ENCODE data around the gene LRRC53. TPM values are rescaled to one million over a fixed set of nuclear protein-coding genes. Genes with fewer than 3 reads are reported as not detected.

The LRRC53 gene
- total RNA-seq, 6 experiments from 2014 or later: not detected

DNA sequence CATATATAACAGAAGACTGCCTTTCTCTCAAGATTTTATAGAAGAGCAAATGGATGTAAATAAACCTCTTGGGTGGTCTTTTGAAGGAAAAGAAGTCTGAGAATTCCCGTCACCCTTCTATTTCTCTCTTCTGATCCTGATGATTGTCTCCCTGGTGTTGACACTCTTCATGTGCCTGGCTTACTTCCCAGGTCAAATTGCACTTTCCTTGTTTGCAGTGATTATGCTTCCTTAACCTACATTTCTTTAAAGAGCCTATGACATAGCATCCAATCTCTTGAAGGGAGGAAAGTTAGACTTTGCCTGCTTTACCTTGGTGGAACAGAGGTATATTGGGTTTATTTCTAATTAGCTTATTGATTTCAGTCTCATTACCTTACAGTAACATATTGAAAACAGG lies 80.1 kb downstream of the LRRC53 start:
- no peaks in the 10 kb centered on the region; the same call in 1 of the 2 replicates for H3K36me3 Mint-ChIP-seq (ENCODE audit: low read depth)
- DNase-seq: no peak
- TF ChIP-seq, protein P1, sequence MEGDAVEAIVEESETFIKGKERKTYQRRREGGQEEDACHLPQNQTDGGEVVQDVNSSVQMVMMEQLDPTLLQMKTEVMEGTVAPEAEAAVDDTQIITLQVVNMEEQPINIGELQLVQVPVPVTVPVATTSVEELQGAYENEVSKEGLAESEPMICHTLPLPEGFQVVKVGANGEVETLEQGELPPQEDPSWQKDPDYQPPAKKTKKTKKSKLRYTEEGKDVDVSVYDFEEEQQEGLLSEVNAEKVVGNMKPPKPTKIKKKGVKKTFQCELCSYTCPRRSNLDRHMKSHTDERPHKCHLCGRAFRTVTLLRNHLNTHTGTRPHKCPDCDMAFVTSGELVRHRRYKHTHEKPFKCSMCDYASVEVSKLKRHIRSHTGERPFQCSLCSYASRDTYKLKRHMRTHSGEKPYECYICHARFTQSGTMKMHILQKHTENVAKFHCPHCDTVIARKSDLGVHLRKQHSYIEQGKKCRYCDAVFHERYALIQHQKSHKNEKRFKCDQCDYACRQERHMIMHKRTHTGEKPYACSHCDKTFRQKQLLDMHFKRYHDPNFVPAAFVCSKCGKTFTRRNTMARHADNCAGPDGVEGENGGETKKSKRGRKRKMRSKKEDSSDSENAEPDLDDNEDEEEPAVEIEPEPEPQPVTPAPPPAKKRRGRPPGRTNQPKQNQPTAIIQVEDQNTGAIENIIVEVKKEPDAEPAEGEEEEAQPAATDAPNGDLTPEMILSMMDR (IDR thresholded peaks at IDR 0.05): no peak
- no peak overlapping the region for H3K4me3 Mint-ChIP-seq
- peaks cover 39% of the 10 kb centered on the region for H3K9me3 Mint-ChIP-seq
- H3K4me1 Mint-ChIP-seq (ENCODE audit: low read depth): no peaks in the 10 kb centered on the region
- H3K27me3 Mint-ChIP-seq (ENCODE audit: insufficient read depth): no peaks in the 10 kb centered on the region
- H3K27ac Mint-ChIP-seq: no peak overlapping the region

DNA sequence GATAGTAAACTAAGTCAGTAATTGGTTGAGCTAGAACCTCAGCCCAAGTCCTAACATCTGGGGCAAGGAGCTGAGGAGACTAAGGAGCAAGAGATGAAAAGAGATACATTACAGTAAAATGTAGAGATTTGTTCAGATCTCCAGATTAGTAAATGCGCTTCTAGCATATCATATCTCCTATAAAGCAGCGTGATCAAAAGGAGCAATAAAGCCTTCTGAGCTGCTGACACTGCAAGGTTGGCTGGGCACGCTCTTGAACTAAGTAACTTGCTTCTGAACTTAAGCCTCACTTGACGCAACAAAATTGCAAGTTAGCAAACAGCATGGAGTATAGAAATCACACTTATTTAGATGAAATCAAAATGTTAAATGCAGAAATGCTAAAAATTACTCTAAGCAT lies 80.9 kb downstream of the LRRC53 start:
- TF ChIP-seq, protein P1 (IDR thresholded peaks at IDR 0.05): no peak
- H3K36me3 Mint-ChIP-seq (ENCODE audit: low read depth): no peaks in the 10 kb centered on the region; the same call in 1 of the 2 replicates
- H3K4me3 Mint-ChIP-seq: no peak overlapping the region
- no peak overlapping the region for H3K27ac Mint-ChIP-seq
- no peak for DNase-seq
- no peaks in the 10 kb centered on the region for H3K27me3 Mint-ChIP-seq (ENCODE audit: insufficient read depth)
- H3K4me1 Mint-ChIP-seq (ENCODE audit: low read depth): no peaks in the 10 kb centered on the region
- H3K9me3 Mint-ChIP-seq: peaks cover 40% of the 10 kb centered on the region

DNA sequence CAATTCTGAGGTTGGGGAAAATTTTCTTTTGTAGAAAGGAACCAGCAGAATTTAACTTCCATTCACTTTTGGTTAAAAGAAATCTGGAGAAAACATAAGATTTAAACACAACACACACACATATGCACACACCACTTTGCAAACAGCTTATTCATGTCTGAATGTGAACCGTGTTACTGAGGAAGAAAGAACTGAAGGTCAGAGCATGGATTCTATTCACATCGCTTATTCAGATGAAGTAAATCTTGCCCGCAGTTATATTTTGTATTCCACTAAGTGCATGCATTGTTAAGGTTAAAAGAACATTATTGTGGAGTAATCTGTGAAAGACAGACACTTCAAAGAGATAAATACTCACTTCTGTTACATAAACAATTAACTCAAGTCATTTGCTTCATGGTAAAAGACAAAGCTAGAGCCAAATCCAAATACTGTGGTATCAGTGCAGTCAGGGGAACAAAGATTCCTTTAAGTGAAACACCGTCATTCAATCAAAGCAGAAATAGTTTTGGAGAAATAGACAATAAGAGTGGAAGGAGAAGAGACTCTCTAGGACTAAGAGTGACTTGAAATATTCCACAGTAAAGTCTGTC lies 82.0 kb downstream of the LRRC53 start:
- Mint-ChIP-seq H3K27ac (no peak overlapping the region), H3K27me3 (ENCODE audit: insufficient read depth) (no peaks in the 10 kb centered on the region), H3K4me1 (ENCODE audit: low read depth) (no peaks in the 10 kb centered on the region), H3K9me3 (peaks cover 39% of the 10 kb centered on the region), H3K36me3 (ENCODE audit: low read depth) (no peaks in the 10 kb centered on the region; the same call in 1 of the 2 replicates), H3K4me3 (no peak overlapping the region)
- TF ChIP-seq, protein P1 (IDR thresholded peaks at IDR 0.05): no peak
- DNase-seq: no peak

DNA sequence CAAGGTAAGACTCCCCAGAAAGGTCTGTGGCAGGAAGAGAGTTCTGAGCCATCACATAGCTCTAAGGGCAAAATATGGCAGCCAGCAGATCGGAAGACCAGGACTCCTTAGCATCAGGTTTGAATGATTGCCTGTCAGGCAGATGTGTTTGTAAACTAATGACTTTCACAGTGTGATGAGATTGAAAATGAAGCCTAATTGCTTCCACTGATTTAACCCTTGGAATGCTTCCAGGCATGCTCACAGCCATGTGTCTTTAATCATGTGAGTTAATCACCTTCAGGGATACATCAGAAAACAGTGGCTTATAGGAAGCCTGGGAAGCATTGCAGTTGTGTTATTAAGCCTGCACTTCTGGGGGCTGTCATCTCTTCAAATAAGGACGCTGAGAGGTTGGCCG lies 82.8 kb downstream of the LRRC53 start:
- Mint-ChIP-seq H3K27me3 (ENCODE audit: insufficient read depth) (no peaks in the 10 kb centered on the region), H3K36me3 (ENCODE audit: low read depth) (no peaks in the 10 kb centered on the region; the same call in 1 of the 2 replicates), H3K4me3 (no peak overlapping the region), H3K27ac (no peak overlapping the region), H3K9me3 (peaks cover 45% of the 10 kb centered on the region), H3K4me1 (ENCODE audit: low read depth) (no peaks in the 10 kb centered on the region)
- TF ChIP-seq, protein P1 (IDR thresholded peaks at IDR 0.05): no peak
- DNase-seq: no peak

DNA sequence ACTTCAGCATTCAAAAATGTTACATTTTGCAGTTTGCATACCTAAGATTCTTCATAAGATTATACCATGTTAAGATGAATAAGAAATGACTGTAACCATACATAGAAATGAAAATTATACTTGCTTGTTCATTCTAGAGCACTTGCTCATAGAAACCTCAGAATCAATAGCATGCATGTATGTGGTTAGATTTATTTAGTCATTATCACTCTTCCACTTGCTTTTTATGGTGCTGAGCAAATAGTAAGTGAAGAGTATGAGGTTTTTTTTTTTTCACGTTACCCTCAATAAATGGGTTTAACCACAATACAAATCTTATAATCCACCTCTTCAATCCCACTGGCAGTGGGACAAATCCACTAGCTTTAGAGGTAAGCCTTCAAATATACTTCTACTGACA lies 84.7 kb downstream of the LRRC53 start:
- Mint-ChIP-seq H3K27me3 (ENCODE audit: insufficient read depth) (no peaks in the 10 kb centered on the region), H3K4me3 (no peak overlapping the region), H3K4me1 (ENCODE audit: low read depth) (no peaks in the 10 kb centered on the region), H3K27ac (no peak overlapping the region), H3K9me3 (peaks cover 36% of the 10 kb centered on the region), H3K36me3 (ENCODE audit: low read depth) (no peaks in the 10 kb centered on the region; the same call in 1 of the 2 replicates)
- TF ChIP-seq, protein P1 (IDR thresholded peaks at IDR 0.05): no peak
- no peak for DNase-seq

Measured in HFFc6 (cell line).